Gastroesophageal sphincter (tissue), 3 donors: ENCODE results near the gene LHX2.

Experiments used
- CTCF ChIP-seq, 4 experiments: fragments of 200-600 bp in 2 of 4; fragments of 450-650 bp in 2 of 4; sonication (generic) in 1 of 4; IDR thresholded peaks; one replicate each; pipeline ENCODE4 v1.5.1; 2017 to 2019; ENCODE audit warnings: antibody characterized with exemption in 4 of 4, mild to moderate bottlenecking in 2 of 4, moderate library complexity in 2 of 4
- EP300 ChIP-seq: sonication (generic); formaldehyde crosslinking; IDR thresholded peaks from one replicate; pipeline ENCODE4 v1.6.1; 2017; ENCODE audit warnings: antibody characterized with exemption, mild to moderate bottlenecking

- no peak for TF ChIP-seq EP300
- no peak for TF ChIP-seq CTCF (IDR thresholded peaks at IDR 0.05)
Observed at GRCh38 chr9:124052401-124052800, 40.8 kb downstream of the LHX2 start.
